ENCODE data around the gene MFSD2B. TPM values are rescaled to one million over a fixed set of nuclear protein-coding genes. Genes with fewer than 3 reads are reported as not detected.
"Not testable (repeated sequence)": the region's sequence is repeated elsewhere in the genome, so short reads cannot be mapped to it uniquely, and the experiment has no call there.

The MFSD2B gene
- total RNA-seq, 1 donor: 1.5 TPM

DNA sequence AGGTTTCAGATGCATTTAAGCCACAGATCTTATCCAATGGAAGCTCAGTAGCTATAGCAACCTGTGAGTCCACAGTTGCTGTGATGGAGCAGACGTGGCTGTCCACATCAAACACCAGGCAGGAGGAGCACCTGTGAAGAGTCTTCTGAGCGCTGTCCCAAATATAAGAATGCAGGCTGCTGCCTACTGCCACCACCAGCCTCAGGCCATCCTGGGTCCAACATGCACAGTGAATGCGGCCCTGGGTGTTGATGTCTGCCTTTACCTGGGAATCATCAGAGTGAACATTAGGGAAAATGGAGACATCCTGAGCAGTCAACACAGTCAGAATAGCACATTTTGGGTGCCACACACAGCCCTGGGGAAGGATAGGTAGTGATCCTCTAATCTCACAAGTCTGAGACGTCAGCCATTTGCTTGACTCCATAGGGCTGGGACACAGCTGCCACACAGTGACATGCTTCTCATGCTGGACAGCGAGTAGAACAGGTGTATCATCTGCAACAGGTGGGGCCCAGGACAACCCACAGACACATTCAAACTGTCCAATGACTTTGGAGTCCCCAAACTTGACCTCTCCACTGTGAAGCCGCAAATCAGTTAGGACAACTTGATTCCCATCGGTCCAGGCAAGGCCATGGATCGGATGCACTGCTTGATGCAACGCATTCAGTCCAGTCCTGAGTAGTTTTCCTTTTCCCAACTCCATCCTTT, 29.1 kb downstream of the MFSD2B start:
- Histone ChIP-seq H3K4me3 (ENCODE audit: low read length) (no peak overlapping the region), H3K9me3 (ENCODE audit: low read depth, low read length) (no peaks in the 10 kb centered on the region), H3K27me3 (ENCODE audit: insufficient read depth, low read length) (no peaks in the 10 kb centered on the region), H3K4me1 (ENCODE audit: insufficient read depth, low read length) (no peaks in the 10 kb centered on the region)

DNA sequence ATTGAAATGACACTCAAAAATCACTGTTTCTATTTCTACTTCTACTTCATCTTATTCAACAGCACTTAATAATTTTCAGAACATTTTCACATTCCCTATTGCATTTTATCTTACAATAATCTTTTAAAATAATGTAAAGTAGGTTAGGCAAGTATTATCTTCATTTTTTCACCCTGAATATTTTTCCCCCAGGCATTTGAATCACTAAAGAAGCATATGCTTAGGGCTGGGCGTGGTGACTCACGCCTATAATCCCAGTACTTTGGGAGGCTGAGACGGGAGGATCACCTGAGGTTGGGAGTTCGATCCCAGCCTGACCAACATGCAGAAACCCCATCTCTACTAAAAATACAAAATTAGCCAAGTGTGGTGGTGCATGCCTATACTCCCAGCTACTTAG, 30.6 kb downstream of the MFSD2B start:
- no peak overlapping the region for H3K4me3 ChIP-seq (ENCODE audit: low read length)
- H3K9me3 ChIP-seq (ENCODE audit: low read depth, low read length): no peaks in the 10 kb centered on the region
- H3K27me3 ChIP-seq (ENCODE audit: insufficient read depth, low read length): no peaks in the 10 kb centered on the region
- H3K4me1 ChIP-seq (ENCODE audit: insufficient read depth, low read length): no peaks in the 10 kb centered on the region

DNA sequence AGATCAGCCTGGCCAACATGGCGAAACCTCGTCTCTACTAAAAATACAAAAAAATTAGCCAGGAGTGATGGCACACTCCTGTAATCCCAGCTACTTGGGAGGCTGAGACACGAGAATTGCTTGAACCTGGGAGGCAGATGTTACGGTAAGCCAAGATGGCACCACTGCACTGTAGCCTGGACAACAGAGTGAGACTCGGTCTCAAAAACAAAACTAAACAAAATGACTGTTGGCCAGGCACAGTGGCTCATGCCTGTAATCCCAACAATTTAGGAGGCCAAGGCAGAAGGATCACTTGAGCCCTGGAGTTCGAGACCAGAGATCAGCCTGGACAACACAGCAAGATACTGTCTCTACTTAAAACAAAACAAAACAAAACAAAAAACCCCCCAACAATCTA, 33.2 kb downstream of the MFSD2B start:
- not testable (repeated sequence) for H3K27me3 ChIP-seq (ENCODE audit: insufficient read depth, low read length)

DNA sequence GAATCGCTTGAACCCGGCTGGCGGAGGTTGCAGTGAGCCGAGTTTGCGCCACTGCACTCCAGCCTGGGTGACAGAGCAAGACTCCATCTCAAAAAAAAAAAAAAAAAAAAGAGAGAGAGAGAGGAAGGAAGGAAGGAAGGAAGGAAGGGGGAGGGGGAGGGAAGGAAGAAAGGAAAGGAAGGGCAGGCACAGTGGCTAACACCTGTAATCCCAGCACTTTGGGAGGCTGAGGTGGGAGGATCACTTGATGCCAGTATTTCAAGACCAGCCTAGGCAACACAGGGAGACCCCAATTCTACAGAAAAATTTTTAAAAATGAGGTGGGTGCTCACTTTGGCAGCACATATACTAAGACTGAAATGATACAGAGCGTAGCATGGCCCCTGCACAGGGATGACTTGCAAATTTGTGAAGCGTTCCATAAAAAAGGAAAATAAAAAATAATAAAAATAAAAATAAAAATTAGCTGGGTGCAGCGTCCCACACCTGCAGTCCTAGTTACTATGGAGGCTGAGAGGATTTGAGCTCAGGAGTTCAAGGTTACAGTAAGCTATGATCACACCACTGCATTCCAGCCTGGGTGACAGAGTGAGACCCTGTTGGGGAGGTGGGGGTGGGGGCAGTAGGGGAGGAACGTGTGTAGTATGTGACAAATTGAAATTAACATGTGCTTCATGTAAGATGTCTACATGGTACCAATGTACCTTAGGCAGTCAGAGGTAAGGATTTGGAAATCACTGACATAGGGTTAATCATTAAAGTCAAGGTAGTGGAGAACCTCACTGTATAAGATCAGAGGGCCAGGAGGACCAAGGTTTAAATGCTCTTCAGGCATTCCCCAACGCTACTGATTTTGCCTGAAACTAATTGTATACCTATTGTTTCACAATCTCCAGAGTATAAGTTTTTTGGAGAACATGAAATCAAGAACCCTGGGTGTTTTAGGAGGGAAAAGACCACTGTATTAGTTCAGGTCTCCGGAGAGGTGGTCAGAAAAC, 35.9 kb downstream of the MFSD2B start:
- H3K4me3 ChIP-seq (ENCODE audit: low read length): no peak overlapping the region
- peaks cover 30% of the 10 kb centered on the region for H3K4me1 ChIP-seq (ENCODE audit: insufficient read depth, low read length)
- peaks cover 17% of the 10 kb centered on the region for H3K27me3 ChIP-seq (ENCODE audit: insufficient read depth, low read length)
- H3K9me3 ChIP-seq (ENCODE audit: low read depth, low read length): no peaks in the 10 kb centered on the region

More for the DNA sequence above, 33.2 kb downstream of the MFSD2B start:
- H3K4me3 ChIP-seq (ENCODE audit: low read length); H3K9me3 ChIP-seq (ENCODE audit: low read depth, low read length): not testable (repeated sequence)
- peaks cover 15% of the 10 kb centered on the region for H3K4me1 ChIP-seq (ENCODE audit: insufficient read depth, low read length)

DNA sequence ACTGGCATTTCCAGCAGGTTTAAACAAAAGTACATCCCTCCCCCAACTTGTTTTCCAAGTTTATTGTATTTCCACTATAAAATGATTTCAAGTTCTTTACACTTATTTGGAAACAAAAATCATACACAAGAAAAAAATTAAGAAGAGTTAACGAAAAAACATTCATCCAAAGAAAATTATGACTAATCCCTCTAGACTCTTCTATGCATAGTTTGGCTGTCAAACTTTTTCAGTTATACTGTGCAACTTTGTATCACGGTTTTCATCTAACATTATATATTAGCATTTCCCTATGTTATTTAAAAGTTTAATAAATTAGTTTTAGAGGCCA, 36.7 kb downstream of the MFSD2B start:
- Histone ChIP-seq H3K4me3 (ENCODE audit: low read length) (peak overlapping the region; percentile 75), H3K9me3 (ENCODE audit: low read depth, low read length) (no peaks in the 10 kb centered on the region), H3K27me3 (ENCODE audit: insufficient read depth, low read length) (peaks cover 17% of the 10 kb centered on the region), H3K4me1 (ENCODE audit: insufficient read depth, low read length) (peaks cover 30% of the 10 kb centered on the region)

DNA sequence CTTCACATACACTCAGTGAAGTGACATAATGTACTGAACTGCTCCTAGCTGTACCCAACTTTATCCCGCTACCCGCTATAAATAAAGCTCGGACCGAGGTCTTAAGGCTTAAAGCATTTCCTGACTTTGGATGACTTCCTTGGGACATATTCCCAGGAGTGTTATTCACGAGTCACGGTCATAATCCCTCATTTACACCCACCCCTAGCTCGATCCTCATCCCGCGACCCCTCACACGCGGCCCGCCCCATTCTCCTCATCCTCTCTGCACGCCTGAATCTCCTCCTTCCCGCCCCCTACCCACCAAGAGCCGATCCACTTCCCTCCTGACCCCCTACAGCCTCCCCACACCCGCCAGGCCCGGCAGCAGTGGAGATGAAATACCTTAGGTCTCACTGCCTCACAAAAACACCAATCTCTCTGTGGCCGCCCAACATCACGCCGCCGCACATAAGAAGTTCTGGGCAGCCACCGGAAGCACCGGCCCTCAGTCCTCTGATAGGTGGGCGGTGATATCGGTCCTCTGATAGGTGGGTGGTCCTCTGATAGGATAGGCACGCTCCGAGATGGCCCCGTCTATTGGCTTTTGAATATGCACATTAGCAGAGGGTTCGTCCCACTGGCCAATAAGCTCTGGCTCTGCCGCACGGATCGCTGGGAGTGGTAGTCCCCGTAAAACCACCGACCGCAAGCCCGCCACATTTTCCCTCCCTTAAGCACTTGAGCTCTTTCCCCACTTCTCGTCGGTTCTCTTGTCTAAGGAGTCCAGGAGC, 37.2 kb downstream of the MFSD2B start, which contains the start of gene WDCP:
Gene WDCP, minus strand, starts transcription at position 462 of the 773 bp plus-strand sequence. CDS start 7,897 bp downstream, outside the sequence.
- Histone ChIP-seq H3K4me1 (ENCODE audit: insufficient read depth, low read length) (peaks cover 30% of the 10 kb centered on the region), H3K4me3 (ENCODE audit: low read length) (peak within 1 kb of the TSS; percentile 75), H3K27me3 (ENCODE audit: insufficient read depth, low read length) (peaks cover 17% of the 10 kb centered on the region), H3K9me3 (ENCODE audit: low read depth, low read length) (no peaks in the 10 kb centered on the region)

DNA sequence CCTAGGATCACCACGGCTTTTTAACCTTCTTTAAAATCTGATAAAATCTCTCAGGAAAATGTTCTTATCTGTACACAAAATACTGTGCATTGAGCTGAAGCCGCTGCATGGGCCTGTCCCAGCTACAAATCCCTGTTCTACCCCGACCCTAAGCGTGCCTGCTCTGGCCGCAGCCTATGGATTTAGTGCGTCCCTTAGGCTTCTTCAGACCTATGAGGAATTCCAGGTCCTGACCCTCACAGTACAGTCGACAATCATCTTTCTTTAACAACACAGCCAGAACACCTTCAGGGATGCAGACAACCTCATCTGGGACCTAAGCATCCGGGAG, 37.8 kb downstream of the MFSD2B start:
- no peaks in the 10 kb centered on the region for H3K9me3 ChIP-seq (ENCODE audit: low read depth, low read length)
- H3K27me3 ChIP-seq (ENCODE audit: insufficient read depth, low read length): peaks cover 17% of the 10 kb centered on the region
- H3K4me3 ChIP-seq (ENCODE audit: low read length): no peak overlapping the region
- H3K4me1 ChIP-seq (ENCODE audit: insufficient read depth, low read length): peaks cover 30% of the 10 kb centered on the region

DNA sequence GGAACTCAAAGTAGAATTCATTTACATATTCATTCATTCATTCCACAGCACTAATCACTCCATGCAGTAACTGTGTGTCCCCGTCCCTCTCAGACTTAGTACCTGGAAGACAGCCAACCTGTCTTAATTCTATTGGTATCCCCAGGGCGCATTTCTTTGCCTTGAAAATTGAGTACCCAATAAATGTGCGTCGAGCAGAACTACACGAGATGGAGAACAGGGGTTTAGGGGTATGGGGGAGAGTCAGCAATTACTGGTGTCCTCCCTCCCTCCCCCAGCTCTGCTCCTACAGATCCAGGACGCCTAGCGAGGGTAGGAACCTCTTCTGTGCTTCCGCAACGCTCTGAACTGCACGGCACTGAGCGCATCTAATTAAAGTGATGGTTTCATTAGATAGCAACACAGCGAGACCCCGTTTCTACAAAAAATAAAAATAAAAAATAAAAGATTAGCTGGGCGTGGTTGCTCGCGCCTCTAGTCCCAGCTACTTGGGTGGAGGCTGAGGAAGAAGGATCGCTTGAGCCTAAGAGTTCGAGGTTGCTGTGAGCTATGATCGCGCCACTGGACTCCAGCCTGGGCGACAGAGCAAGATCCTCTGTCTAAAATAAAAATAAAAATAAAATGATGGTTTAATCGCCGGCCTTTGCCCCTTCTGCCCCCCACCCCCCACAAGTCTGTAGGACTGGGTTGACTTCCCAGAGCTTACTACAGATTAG, 39.0 kb downstream of the MFSD2B start:
- peaks cover 30% of the 10 kb centered on the region for H3K4me1 ChIP-seq (ENCODE audit: insufficient read depth, low read length)
- H3K4me3 ChIP-seq (ENCODE audit: low read length): peak overlapping the region; percentile 42
- peaks cover 17% of the 10 kb centered on the region for H3K27me3 ChIP-seq (ENCODE audit: insufficient read depth, low read length)
- no peaks in the 10 kb centered on the region for H3K9me3 ChIP-seq (ENCODE audit: low read depth, low read length)

DNA sequence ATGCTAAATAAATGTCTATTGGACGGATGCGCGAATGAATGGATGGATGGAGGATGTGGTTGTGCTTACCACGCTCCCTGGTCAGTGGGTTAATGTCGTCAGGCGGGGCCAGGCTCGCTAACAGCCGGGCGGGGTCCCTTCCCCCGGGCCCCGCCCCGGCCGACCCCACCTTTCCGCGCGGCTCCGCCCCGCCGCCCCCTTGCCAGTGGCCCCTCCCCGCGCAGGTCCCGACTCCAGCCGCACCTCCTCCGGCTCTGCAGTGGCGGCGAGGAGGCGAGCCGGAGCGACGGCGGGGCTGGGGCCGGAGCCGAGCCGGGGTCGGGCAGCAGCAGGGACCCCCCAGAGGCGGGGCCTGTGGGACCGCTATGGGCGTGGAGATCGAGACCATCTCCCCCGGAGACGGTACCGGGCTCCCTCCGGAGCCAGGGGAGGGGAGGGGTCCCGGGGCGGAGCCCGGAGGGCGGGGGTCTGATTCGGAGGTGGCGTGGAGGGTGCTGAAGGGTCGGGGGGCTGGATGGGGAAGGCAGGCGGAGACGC, 39.7 kb downstream of the MFSD2B start, which contains the start of gene FKBP1B:
Gene FKBP1B, plus strand, starts transcription at position 257 of the 537 bp plus-strand sequence. Its CDS starts 109 bp downstream, at position 366.
- Histone ChIP-seq H3K4me3 (ENCODE audit: low read length) (peak within 1 kb of the TSS; percentile 42), H3K9me3 (ENCODE audit: low read depth, low read length) (no peaks in the 10 kb centered on the region), H3K27me3 (ENCODE audit: insufficient read depth, low read length) (peaks cover 17% of the 10 kb centered on the region), H3K4me1 (ENCODE audit: insufficient read depth, low read length) (peaks cover 30% of the 10 kb centered on the region)

DNA sequence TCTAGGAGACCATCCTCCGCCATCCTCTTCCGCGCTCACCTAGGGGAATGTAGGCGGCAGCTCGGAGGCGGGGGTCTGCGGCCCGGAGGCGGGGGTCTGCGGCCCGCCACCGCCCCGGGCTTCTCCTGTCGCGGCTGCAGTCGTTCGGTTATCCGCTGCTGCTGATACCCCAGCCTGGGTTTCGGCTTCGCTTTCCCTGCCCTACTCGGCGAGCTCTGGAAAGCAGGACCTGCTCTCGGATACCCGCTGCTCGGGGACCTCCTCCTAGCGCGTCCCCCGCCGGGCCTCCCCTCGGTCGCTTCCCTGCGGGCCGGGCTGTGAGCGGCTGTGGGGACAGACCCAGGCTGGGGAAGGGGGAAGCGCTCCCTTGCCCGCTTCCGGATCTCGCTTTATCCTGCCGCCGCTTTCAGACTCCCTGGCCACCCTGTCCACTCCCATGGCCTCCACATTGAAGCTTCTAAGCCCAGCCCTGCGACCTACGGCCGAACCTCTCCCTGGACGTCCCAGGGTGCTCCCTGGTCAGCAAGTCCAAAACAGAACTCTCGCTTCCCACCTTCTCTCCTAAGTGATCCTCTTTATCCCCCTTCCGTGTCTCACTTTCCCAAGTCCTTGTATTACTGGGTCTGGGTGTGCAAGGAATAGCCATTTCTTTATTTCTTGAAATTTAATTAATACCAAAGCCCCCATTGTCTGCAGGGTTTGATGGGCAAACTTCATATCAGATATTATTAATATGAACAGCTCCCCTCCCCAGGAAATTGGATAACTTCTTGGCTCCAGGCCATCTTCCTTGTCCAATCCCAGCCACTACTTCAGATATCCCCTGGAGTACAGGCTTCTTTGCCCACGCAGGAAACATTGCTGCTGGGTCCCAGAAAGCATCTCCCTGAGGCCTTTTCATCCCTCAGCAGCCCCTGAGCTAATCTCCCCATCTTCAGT, 40.4 kb downstream of the MFSD2B start:
- peaks cover 17% of the 10 kb centered on the region for H3K27me3 ChIP-seq (ENCODE audit: insufficient read depth, low read length)
- H3K4me1 ChIP-seq (ENCODE audit: insufficient read depth, low read length): peaks cover 30% of the 10 kb centered on the region
- H3K9me3 ChIP-seq (ENCODE audit: low read depth, low read length): no peaks in the 10 kb centered on the region
- peak overlapping the region; percentile 42 for H3K4me3 ChIP-seq (ENCODE audit: low read length)

DNA sequence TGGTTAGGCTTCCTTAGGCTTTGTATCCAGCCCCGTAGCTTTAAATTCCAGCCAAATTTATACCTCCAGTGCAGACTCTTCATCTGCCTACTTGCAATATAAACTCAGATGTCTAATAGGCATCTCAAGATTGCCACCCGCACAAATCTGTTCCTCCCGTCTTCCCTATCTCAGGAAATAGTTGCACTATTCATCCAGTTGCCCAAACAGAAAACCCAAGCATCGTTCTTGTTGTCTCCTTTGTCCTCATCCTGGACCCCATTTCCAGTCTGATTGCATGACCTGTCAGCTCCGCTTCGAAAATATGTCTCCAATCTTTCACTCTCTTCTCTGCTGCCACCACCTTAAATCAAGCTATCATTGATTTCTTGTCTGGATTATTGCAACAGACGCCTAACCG, 41.9 kb downstream of the MFSD2B start:
- H3K9me3 ChIP-seq (ENCODE audit: low read depth, low read length): no peaks in the 10 kb centered on the region
- peaks cover 24% of the 10 kb centered on the region for H3K4me1 ChIP-seq (ENCODE audit: insufficient read depth, low read length)
- H3K27me3 ChIP-seq (ENCODE audit: insufficient read depth, low read length): peaks cover 17% of the 10 kb centered on the region
- no peak overlapping the region for H3K4me3 ChIP-seq (ENCODE audit: low read length)

DNA sequence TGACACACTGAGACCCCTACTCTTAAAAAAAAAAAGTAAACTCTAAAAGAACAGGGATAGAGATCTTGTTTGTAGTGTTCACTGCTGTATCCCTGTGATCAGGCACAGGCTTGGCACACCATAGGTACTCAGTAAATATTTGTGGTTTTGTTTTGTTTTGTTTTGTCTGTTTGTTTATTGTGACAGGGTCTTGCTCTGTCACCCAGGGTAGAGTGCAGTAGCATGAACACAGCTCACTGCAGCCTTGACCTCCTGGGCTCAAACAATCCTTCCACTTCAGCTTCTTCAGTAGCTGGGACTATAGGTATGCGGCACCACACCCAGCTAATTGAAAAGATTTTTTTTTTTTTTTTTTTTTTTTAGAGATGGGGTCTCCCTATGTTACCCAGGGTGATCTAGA, 43.1 kb downstream of the MFSD2B start:
- peaks cover 16% of the 10 kb centered on the region for H3K4me1 ChIP-seq (ENCODE audit: insufficient read depth, low read length)
- no peak overlapping the region for H3K4me3 ChIP-seq (ENCODE audit: low read length)
- no peaks in the 10 kb centered on the region for H3K9me3 ChIP-seq (ENCODE audit: low read depth, low read length)
- H3K27me3 ChIP-seq (ENCODE audit: insufficient read depth, low read length): peaks cover 17% of the 10 kb centered on the region

DNA sequence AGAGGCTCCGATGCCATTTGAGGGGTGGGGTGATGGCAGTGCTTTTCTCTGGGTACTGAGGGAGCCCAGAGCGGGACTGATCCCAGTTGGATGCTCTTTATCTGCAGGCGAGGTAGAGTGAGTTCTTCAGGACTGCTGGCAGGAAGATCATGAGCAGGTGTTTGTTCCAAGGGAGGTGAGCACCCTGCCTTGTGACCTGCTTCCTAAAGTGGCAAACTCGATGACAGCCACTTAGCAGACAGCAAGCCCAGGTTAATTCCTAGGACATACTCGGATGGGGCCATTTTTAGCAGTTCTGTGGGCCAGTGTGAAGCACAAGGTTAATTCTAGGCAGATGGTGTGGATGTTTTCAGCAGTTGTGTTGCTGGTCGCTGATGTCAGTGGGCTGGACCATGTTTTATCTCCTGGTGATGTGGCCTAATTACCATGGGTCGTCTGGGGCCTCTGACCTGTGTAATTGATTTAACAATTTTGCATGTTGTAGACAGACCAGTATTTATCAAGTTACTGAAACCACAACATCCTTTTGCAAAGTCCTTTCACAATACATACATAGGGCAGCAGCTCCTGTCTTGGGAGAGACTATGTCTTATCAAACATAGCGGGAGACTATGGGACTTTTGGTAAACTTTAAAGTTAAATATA, 44.6 kb downstream of the MFSD2B start:
- peaks cover 7% of the 10 kb centered on the region for H3K27me3 ChIP-seq (ENCODE audit: insufficient read depth, low read length)
- no peaks in the 10 kb centered on the region for H3K9me3 ChIP-seq (ENCODE audit: low read depth, low read length)
- no peak overlapping the region for H3K4me3 ChIP-seq (ENCODE audit: low read length)
- peaks cover 7% of the 10 kb centered on the region for H3K4me1 ChIP-seq (ENCODE audit: insufficient read depth, low read length)
